Liver (tissue), 3 donors: ENCODE results near the gene NUTM2F.

Experiments
- EGR1 ChIP-seq, 2 donors: IDR thresholded peaks; 2 replicates each; pipeline ENCODE4 v1.6.1; 2016 to 2018; ENCODE audit warnings: antibody characterized with exemption in 2 of 2, low read depth in 2 of 2
- FOXA1 ChIP-seq: IDR thresholded peaks from 2 replicates; pipeline ENCODE4 v1.6.1; 2016; ENCODE audit warnings: antibody characterized with exemption
- FOXA2 ChIP-seq: IDR thresholded peaks from 2 replicates; pipeline ENCODE4 v1.6.1; 2016; ENCODE audit warnings: antibody characterized with exemption
- RAD21 ChIP-seq, 2 donors: IDR thresholded peaks; 2 replicates each; pipeline ENCODE4 v1.6.1; 2016; ENCODE audit warnings: antibody characterized with exemption in 2 of 2, mild to moderate bottlenecking in 2 of 2
- RXRA ChIP-seq, 2 donors: IDR thresholded peaks; 2 replicates each; pipeline ENCODE4 v1.6.1; 2017 to 2018; ENCODE audit warnings: antibody characterized with exemption in 2 of 2, mild to moderate bottlenecking in 1 of 2
- SP1 ChIP-seq: IDR thresholded peaks from 2 replicates; pipeline ENCODE4 v1.6.1; 2018; ENCODE audit warnings: antibody characterized with exemption, mild to moderate bottlenecking
- TAF1 ChIP-seq: conservative IDR thresholded peaks from 2 replicates; pipeline ENCODE4 v1.6.1; 2016; ENCODE audit warnings: antibody characterized with exemption, mild to moderate bottlenecking
- YY1 ChIP-seq: IDR thresholded peaks from 2 replicates; pipeline ENCODE4 v1.6.1; 2016; ENCODE audit warnings: antibody characterized with exemption, mild to moderate bottlenecking
- TF ChIP-seq, protein P1 (sequence below): fragments of 150-350 bp; IDR thresholded peaks from 2 replicates; pipeline ENCODE4 v1.5.1; 2017; ENCODE audit warnings: improper control_type of control experiment, low read depth, low read length; ENCODE audit not compliant: missing input control
- TF ChIP-seq, protein P2 (sequence below): IDR thresholded peaks from 2 replicates; pipeline ENCODE4 v1.6.1; 2016; ENCODE audit warnings: antibody characterized with exemption
- TF ChIP-seq, protein P3 (sequence below): IDR thresholded peaks from 2 replicates; pipeline ENCODE4 v1.6.1; 2016; ENCODE audit warnings: antibody characterized with exemption
- TF ChIP-seq, protein P4 (sequence below): IDR thresholded peaks from 2 replicates; pipeline ENCODE4 v1.6.1; 2016; ENCODE audit warnings: antibody characterized with exemption, mild to moderate bottlenecking
- TF ChIP-seq, protein P5 (sequence below): IDR thresholded peaks from 2 replicates; pipeline ENCODE4 v1.6.1; 2016; ENCODE audit warnings: antibody characterized with exemption
- donor health status: healthy.
- donor health status: healthy.

DNA sequence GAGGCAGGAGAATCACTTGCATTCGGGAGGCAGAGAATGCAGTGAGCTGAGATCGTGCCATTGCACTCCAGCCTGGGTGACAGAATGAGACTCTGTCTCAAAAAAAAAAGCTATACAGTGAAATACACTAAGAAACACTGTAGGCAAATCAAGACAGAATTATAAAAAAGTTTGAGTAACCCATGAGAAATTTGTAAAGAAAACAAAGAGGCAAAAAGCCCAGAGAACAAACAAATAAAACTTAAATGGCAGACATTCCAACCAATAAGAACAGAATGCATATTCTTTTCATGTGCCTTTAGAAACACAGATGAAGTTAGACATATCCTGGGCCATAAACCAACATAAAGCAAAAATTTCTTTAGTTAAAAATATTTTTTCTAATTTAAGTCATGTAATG lies 38.8 kb downstream of the NUTM2F start:
- TF ChIP-seq, protein P1, sequence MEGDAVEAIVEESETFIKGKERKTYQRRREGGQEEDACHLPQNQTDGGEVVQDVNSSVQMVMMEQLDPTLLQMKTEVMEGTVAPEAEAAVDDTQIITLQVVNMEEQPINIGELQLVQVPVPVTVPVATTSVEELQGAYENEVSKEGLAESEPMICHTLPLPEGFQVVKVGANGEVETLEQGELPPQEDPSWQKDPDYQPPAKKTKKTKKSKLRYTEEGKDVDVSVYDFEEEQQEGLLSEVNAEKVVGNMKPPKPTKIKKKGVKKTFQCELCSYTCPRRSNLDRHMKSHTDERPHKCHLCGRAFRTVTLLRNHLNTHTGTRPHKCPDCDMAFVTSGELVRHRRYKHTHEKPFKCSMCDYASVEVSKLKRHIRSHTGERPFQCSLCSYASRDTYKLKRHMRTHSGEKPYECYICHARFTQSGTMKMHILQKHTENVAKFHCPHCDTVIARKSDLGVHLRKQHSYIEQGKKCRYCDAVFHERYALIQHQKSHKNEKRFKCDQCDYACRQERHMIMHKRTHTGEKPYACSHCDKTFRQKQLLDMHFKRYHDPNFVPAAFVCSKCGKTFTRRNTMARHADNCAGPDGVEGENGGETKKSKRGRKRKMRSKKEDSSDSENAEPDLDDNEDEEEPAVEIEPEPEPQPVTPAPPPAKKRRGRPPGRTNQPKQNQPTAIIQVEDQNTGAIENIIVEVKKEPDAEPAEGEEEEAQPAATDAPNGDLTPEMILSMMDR = no peak
- TF ChIP-seq, protein P2, sequence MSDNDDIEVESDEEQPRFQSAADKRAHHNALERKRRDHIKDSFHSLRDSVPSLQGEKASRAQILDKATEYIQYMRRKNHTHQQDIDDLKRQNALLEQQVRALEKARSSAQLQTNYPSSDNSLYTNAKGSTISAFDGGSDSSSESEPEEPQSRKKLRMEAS = no peak
- no peak for TF ChIP-seq RAD21 (IDR thresholded peaks at IDR 0.05)
- TF ChIP-seq, protein P3, sequence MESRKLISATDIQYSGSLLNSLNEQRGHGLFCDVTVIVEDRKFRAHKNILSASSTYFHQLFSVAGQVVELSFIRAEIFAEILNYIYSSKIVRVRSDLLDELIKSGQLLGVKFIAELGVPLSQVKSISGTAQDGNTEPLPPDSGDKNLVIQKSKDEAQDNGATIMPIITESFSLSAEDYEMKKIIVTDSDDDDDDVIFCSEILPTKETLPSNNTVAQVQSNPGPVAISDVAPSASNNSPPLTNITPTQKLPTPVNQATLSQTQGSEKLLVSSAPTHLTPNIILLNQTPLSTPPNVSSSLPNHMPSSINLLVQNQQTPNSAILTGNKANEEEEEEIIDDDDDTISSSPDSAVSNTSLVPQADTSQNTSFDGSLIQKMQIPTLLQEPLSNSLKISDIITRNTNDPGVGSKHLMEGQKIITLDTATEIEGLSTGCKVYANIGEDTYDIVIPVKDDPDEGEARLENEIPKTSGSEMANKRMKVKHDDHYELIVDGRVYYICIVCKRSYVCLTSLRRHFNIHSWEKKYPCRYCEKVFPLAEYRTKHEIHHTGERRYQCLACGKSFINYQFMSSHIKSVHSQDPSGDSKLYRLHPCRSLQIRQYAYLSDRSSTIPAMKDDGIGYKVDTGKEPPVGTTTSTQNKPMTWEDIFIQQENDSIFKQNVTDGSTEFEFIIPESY = no peak
- TF ChIP-seq, protein P4, sequence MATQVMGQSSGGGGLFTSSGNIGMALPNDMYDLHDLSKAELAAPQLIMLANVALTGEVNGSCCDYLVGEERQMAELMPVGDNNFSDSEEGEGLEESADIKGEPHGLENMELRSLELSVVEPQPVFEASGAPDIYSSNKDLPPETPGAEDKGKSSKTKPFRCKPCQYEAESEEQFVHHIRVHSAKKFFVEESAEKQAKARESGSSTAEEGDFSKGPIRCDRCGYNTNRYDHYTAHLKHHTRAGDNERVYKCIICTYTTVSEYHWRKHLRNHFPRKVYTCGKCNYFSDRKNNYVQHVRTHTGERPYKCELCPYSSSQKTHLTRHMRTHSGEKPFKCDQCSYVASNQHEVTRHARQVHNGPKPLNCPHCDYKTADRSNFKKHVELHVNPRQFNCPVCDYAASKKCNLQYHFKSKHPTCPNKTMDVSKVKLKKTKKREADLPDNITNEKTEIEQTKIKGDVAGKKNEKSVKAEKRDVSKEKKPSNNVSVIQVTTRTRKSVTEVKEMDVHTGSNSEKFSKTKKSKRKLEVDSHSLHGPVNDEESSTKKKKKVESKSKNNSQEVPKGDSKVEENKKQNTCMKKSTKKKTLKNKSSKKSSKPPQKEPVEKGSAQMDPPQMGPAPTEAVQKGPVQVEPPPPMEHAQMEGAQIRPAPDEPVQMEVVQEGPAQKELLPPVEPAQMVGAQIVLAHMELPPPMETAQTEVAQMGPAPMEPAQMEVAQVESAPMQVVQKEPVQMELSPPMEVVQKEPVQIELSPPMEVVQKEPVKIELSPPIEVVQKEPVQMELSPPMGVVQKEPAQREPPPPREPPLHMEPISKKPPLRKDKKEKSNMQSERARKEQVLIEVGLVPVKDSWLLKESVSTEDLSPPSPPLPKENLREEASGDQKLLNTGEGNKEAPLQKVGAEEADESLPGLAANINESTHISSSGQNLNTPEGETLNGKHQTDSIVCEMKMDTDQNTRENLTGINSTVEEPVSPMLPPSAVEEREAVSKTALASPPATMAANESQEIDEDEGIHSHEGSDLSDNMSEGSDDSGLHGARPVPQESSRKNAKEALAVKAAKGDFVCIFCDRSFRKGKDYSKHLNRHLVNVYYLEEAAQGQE = no peak
- TF ChIP-seq TAF1 = no peak
- TF ChIP-seq RXRA (IDR thresholded peaks at IDR 0.05) = no peak
- no peak for TF ChIP-seq FOXA1
- TF ChIP-seq YY1 = no peak
- TF ChIP-seq SP1 = no peak
- TF ChIP-seq FOXA2 = no peak
- no peak for TF ChIP-seq EGR1 (IDR thresholded peaks at IDR 0.05; ENCODE audit: low read depth in 2 of 2)
- TF ChIP-seq, protein P5, sequence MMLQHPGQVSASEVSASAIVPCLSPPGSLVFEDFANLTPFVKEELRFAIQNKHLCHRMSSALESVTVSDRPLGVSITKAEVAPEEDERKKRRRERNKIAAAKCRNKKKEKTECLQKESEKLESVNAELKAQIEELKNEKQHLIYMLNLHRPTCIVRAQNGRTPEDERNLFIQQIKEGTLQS = no peak
